GM12878 (cell line): Measurements from ENCODE around the gene SYNGR4. TPM values are rescaled to one million over a fixed set of nuclear protein-coding genes. Genes with fewer than 3 reads are reported as not detected.

Source experiments
- CHD4 ChIP-seq: fragments of 200-600 bp; sonication (generic); IDR thresholded peaks from 2 replicates; pipeline ENCODE4 v1.6.1; 2016; ENCODE audit warnings: mild to moderate bottlenecking
- ELK1 ChIP-seq: IDR thresholded peaks from 2 replicates; pipeline ENCODE4 v1.6.1; 2012; ENCODE audit warnings: low read depth, low read length, improper control_type of control experiment
- FOXM1 ChIP-seq: IDR thresholded peaks from 2 replicates; pipeline ENCODE4 v1.6.1; 2012; ENCODE audit warnings: low read depth, mild to moderate bottlenecking, inconsistent platforms, low read length, moderate library complexity
- HDAC6 ChIP-seq: fragments of 200-600 bp; sonication (generic); IDR thresholded peaks from one replicate; pipeline ENCODE4 v1.8.0; 2017; ENCODE audit warnings: antibody characterized with exemption; ENCODE audit not compliant: unreplicated experiment
- HDGF ChIP-seq: fragments of 450-650 bp; IDR thresholded peaks from 2 replicates; pipeline ENCODE4 v1.6.1; 2016; ENCODE audit warnings: antibody characterized with exemption
- KDM1A ChIP-seq: fragments of 200-600 bp; sonication (generic); IDR thresholded peaks from 2 replicates; pipeline ENCODE4 v1.6.1; 2016; ENCODE audit warnings: borderline replicate concordance
- NBN ChIP-seq: fragments of 450-650 bp; IDR thresholded peaks from 2 replicates; pipeline ENCODE4 v1.6.1; 2016
- NFXL1 ChIP-seq: fragments of 450-650 bp; IDR thresholded peaks from 2 replicates; pipeline ENCODE4 v1.6.1; 2017; ENCODE audit warnings: antibody characterized with exemption, mild to moderate bottlenecking, borderline replicate concordance
- NKRF ChIP-seq: fragments of 450-650 bp; conservative IDR thresholded peaks from 2 replicates; pipeline ENCODE4 v1.6.1; 2017; ENCODE audit warnings: mild to moderate bottlenecking, moderate library complexity
- SUPT20H ChIP-seq: IDR thresholded peaks from 2 replicates; pipeline ENCODE4 v1.6.1; 2011; ENCODE audit warnings: low read depth, mild to moderate bottlenecking, low read length, moderate library complexity, borderline replicate concordance; ENCODE audit not compliant: control insufficient read depth
- TARDBP ChIP-seq: IDR thresholded peaks from 2 replicates; pipeline ENCODE4 v1.6.1; 2016; ENCODE audit warnings: borderline replicate concordance
- YBX1 ChIP-seq: fragments of 450-650 bp; IDR thresholded peaks from 2 replicates; pipeline ENCODE4 v1.6.1; 2016; ENCODE audit warnings: antibody characterized with exemption
- polyA plus RNA-seq, 11 experiments: library from polyadenylated mRNA; depleted of rRNA in 4 of 11; unstranded in 6 of 11; stranded (reverse) in 5 of 11; fragments of >200 nt; fragmentation: Nextera tagmentation in 4 of 11; fragmentation: Illumina TruSeq in 1 of 11; extraction: Ambion mirVana in 4 of 11; extraction: Trizol in 1 of 11; gene quantifications; 1 replicate in 1 of 11; 2 replicates in 10 of 11; pipeline versions ENCODE4 v1.2.1 to v1.2.3, GENCODE V29; 2011 to 2016; ENCODE audit warnings: inconsistent platforms in 2 of 11, missing spikeins in 2 of 11, low read depth in 1 of 11
- total RNA-seq, 4 experiments: library from RNA; depleted of rRNA in 3 of 4; stranded (reverse); fragments of >200 nt in 3 of 4; fragmentation: Illumina TruSeq in 1 of 4; extraction: Trizol in 1 of 4; gene quantifications; 2 replicates each; pipeline versions ENCODE4 v1.2.1 to v1.2.3, GENCODE V29; 2013 to 2021
- TF ChIP-seq, protein P1 (sequence below): fragments of 450-650 bp; IDR thresholded peaks from 2 replicates; pipeline ENCODE4 v1.6.1; 2018; ENCODE audit warnings: mild to moderate bottlenecking, low read depth, moderate library complexity; ENCODE audit not compliant: partially characterized antibody
- TF ChIP-seq, protein P2 (sequence below): fragments of 450-650 bp; formaldehyde crosslinking; IDR thresholded peaks from 2 replicates; pipeline ENCODE4 v1.5.0; 2022; ENCODE audit warnings: mild to moderate bottlenecking, missing genetic modification characterization
- TF ChIP-seq, protein P3 (sequence below): fragments of 450-650 bp; IDR thresholded peaks from 2 replicates; pipeline ENCODE4 v1.6.1; 2016; ENCODE audit warnings: mild to moderate bottlenecking, moderate library complexity, borderline replicate concordance
- TF ChIP-seq, protein P4 (sequence below): IDR thresholded peaks from 2 replicates; pipeline ENCODE4 v1.6.1; 2012; ENCODE audit warnings: low read depth, low read length, improper control_type of control experiment

Gene SYNGR4
- total and polyA plus RNA-seq, 10 of the 15 experiments (the other 5 are each of a cell fraction or from before 2014, with no cell fraction given): 0.08 to 0.72 (median 0.17) TPM; not detected in 6

DNA sequence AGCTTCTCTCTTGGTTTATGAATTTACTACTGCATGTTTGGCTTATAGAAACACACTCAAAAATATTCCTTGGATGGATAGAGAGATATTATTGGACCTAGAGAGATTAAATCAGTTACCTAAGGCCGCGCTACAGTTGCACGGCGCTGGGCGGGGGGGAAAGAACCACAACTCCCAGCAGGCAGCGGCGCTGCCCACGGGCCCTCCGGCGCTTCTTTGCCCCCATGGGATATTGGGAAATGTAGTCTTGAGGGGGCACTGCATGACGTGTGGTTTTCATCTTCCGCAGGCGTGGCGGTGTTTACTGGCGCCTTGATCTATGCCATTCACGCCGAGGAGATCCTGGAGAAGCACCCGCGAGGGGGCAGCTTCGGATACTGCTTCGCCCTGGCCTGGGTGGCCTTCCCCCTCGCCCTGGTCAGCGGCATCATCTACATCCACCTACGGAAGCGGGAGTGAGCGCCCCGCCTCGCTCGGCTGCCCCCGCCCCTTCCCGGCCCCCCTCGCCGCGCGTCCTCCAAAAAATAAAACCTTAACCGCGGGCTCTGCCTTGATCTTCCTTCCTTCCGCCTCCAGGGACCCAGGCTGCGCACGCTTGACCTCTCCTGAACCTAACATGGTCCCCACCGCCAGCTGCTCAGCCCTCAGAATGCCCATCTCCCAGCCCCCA is 34.0 kb upstream of the SYNGR4 start (continued):
- TF ChIP-seq FOXM1 (no peak), HDAC6 (no peak), CHD4 (no peak), NKRF (no peak), KDM1A (no peak), NBN (no peak), NFXL1 (no peak), ELK1 (no peak; the same call in 1 of the 2 replicates), YBX1 (no peak), SUPT20H (no peak), HDGF (no peak), TARDBP (peak; percentile 92)
- TF ChIP-seq, protein P1, sequence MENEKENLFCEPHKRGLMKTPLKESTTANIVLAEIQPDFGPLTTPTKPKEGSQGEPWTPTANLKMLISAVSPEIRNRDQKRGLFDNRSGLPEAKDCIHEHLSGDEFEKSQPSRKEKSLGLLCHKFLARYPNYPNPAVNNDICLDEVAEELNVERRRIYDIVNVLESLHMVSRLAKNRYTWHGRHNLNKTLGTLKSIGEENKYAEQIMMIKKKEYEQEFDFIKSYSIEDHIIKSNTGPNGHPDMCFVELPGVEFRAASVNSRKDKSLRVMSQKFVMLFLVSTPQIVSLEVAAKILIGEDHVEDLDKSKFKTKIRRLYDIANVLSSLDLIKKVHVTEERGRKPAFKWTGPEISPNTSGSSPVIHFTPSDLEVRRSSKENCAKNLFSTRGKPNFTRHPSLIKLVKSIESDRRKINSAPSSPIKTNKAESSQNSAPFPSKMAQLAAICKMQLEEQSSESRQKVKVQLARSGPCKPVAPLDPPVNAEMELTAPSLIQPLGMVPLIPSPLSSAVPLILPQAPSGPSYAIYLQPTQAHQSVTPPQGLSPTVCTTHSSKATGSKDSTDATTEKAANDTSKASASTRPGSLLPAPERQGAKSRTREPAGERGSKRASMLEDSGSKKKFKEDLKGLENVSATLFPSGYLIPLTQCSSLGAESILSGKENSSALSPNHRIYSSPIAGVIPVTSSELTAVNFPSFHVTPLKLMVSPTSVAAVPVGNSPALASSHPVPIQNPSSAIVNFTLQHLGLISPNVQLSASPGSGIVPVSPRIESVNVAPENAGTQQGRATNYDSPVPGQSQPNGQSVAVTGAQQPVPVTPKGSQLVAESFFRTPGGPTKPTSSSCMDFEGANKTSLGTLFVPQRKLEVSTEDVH: no peak
- TF ChIP-seq, protein P2, sequence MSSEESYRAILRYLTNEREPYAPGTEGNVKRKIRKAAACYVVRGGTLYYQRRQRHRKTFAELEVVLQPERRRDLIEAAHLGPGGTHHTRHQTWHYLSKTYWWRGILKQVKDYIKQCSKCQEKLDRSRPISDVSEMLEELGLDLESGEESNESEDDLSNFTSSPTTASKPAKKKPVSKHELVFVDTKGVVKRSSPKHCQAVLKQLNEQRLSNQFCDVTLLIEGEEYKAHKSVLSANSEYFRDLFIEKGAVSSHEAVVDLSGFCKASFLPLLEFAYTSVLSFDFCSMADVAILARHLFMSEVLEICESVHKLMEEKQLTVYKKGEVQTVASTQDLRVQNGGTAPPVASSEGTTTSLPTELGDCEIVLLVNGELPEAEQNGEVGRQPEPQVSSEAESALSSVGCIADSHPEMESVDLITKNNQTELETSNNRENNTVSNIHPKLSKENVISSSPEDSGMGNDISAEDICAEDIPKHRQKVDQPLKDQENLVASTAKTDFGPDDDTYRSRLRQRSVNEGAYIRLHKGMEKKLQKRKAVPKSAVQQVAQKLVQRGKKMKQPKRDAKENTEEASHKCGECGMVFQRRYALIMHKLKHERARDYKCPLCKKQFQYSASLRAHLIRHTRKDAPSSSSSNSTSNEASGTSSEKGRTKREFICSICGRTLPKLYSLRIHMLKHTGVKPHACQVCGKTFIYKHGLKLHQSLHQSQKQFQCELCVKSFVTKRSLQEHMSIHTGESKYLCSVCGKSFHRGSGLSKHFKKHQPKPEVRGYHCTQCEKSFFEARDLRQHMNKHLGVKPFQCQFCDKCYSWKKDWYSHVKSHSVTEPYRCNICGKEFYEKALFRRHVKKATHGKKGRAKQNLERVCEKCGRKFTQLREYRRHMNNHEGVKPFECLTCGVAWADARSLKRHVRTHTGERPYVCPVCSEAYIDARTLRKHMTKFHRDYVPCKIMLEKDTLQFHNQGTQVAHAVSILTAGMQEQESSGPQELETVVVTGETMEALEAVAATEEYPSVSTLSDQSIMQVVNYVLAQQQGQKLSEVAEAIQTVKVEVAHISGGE: no peak
- TF ChIP-seq, protein P3, sequence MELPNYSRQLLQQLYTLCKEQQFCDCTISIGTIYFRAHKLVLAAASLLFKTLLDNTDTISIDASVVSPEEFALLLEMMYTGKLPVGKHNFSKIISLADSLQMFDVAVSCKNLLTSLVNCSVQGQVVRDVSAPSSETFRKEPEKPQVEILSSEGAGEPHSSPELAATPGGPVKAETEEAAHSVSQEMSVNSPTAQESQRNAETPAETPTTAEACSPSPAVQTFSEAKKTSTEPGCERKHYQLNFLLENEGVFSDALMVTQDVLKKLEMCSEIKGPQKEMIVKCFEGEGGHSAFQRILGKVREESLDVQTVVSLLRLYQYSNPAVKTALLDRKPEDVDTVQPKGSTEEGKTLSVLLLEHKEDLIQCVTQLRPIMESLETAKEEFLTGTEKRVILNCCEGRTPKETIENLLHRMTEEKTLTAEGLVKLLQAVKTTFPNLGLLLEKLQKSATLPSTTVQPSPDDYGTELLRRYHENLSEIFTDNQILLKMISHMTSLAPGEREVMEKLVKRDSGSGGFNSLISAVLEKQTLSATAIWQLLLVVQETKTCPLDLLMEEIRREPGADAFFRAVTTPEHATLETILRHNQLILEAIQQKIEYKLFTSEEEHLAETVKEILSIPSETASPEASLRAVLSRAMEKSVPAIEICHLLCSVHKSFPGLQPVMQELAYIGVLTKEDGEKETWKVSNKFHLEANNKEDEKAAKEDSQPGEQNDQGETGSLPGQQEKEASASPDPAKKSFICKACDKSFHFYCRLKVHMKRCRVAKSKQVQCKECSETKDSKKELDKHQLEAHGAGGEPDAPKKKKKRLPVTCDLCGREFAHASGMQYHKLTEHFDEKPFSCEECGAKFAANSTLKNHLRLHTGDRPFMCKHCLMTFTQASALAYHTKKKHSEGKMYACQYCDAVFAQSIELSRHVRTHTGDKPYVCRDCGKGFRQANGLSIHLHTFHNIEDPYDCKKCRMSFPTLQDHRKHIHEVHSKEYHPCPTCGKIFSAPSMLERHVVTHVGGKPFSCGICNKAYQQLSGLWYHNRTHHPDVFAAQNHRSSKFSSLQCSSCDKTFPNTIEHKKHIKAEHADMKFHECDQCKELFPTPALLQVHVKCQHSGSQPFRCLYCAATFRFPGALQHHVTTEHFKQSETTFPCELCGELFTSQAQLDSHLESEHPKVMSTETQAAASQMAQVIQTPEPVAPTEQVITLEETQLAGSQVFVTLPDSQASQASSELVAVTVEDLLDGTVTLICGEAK: peak; percentile 62; the same call in 1 of the 2 replicates
- TF ChIP-seq, protein P4, sequence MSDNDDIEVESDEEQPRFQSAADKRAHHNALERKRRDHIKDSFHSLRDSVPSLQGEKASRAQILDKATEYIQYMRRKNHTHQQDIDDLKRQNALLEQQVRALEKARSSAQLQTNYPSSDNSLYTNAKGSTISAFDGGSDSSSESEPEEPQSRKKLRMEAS: 0 out of 2 replicates have a peak, but pooled peaks have one; percentile 50
